NB4 (cell line): ENCODE results near the gene PLD4.

ENCODE experiments used
- POLR2A ChIP-seq: IDR thresholded peaks from 2 replicates; pipeline ENCODE4 v1.6.1; 2011; ENCODE audit warnings: mild to moderate bottlenecking; ENCODE audit not compliant: insufficient read length; ENCODE audit errors: extremely low read depth
- TF ChIP-seq, protein P1 (sequence below): IDR thresholded peaks from one replicate; pipeline ENCODE4 v1.5.1; 2012; ENCODE audit warnings: low read depth, low read length

DNA sequence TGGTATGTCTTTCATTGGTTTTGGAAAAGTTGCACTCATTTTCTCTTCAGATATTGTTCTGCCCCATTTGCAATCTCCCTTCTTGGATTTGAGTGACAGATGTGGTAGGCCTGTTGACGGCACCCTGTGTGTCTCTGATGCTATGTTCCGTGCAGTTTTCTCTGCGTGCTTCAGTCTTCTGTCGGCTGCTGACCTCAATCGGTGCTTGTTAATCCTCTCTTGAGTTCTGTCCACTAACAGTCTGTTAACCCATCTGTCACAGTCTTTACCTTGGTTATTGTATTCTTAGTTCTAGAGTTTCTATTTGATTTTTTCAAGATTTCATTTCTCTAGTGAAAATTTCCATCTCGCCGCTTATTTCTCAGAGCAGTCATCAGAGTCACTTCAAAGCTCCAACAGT is 20.7 kb upstream of the PLD4 start:
- TF ChIP-seq, protein P1, sequence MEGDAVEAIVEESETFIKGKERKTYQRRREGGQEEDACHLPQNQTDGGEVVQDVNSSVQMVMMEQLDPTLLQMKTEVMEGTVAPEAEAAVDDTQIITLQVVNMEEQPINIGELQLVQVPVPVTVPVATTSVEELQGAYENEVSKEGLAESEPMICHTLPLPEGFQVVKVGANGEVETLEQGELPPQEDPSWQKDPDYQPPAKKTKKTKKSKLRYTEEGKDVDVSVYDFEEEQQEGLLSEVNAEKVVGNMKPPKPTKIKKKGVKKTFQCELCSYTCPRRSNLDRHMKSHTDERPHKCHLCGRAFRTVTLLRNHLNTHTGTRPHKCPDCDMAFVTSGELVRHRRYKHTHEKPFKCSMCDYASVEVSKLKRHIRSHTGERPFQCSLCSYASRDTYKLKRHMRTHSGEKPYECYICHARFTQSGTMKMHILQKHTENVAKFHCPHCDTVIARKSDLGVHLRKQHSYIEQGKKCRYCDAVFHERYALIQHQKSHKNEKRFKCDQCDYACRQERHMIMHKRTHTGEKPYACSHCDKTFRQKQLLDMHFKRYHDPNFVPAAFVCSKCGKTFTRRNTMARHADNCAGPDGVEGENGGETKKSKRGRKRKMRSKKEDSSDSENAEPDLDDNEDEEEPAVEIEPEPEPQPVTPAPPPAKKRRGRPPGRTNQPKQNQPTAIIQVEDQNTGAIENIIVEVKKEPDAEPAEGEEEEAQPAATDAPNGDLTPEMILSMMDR: no peak
- no peak for TF ChIP-seq POLR2A
